ENCODE measurements around the gene ERCC6. TPM values are rescaled to one million over a fixed set of nuclear protein-coding genes. Genes with fewer than 3 reads are reported as not detected.

Gene ERCC6
- total RNA-seq (2014; rRNA removed; shearing (Covaris generic)): 7.9 and 10.3 TPM in 2 replicates
- 5.4 and 72.2 TPM in 2 replicates for polyA plus RNA-seq (2014; cell fraction: nucleus; rRNA removed)

DNA sequence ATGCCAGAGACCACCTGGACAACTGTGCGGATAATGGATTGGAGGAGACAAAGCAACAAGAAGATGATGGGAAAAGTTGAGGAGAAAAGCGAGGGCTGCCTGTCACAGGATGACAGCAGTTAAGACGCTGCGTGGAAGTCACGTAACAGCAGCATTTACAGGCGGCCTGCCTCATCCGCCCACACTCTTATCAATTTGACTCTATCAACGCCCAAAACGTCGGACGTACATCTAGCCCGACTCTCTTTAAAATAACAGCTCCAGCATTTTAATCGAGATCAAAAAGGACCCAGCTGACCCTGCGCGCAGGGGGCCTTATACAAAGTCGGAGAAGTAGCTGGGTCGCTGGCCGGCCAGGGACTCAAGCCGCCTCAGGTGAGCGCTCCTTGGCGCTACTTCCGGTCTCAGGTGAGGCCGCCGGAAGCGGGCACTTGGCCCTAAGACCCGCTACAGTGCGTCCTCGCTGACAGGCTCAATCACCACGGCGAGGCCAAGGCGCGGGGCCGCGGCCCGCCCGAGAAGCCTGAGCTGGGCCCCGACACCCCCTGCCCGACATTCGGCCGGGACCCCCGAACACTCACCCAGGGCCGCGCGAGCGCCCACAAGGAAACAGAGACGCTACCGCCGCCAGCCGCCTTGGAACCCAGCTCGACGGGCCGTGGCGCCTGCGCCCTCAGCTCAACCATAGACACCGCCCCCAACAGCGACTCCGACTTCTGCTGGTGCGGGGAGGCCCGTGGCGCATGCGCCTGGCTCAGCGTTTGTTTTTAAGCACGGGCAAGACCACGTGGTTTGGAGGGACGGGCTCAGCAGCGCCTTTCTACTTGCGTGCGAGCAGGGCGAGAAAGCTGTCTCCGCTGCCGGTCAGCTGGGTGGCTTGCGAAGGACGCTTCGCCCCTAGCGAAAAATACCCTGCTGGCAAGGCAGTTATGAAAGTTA, at the start of gene ERCC6:
TSS of gene ERCC6 (minus strand) at position 741 of the 939 bp plus-strand sequence.
- peak; percentile 97 for DNase-seq (ENCODE audit: extremely low read depth, low read depth)

DNA sequence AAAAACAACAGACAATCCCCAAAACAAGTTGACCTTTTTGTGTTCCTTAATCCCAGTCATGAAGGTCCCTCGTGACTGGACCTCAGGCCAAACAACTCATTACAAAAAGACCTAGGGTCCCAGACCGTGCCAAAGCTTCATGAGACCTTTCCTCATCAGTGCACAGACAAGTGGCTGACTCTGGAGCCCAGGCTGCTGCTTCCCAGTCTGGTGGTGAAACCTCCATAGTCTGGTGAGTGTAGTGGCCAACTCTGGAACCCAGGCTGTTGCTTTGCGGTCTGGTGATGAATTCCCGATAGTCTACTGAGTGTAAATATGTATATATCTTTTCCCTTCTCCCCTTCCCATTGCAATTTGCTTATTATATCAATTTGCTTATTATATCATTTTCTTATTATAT, 49.1 kb upstream of the ERCC6 start:
- DNase-seq (ENCODE audit: extremely low read depth, low read depth): no peak

DNA sequence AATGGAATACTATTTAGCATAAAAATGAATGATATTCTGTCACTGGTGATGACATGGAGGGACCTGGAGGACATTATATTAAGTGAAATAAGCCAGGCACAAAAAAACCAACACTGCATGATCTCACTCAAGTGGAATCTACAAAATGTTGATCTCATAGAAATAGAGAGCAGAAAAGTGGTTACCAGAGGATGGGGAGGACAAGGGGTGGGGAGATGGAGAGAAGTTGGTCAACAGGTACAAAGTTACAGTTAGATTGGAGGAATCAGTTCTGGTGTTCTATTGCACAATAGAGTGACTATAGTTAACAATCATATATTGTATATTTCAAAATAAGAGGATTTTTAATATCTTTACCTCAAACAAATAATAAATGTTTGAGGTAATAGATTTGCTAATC, 46.5 kb upstream of the ERCC6 start:
- DNase-seq (ENCODE audit: extremely low read depth, low read depth): no peak

DNA sequence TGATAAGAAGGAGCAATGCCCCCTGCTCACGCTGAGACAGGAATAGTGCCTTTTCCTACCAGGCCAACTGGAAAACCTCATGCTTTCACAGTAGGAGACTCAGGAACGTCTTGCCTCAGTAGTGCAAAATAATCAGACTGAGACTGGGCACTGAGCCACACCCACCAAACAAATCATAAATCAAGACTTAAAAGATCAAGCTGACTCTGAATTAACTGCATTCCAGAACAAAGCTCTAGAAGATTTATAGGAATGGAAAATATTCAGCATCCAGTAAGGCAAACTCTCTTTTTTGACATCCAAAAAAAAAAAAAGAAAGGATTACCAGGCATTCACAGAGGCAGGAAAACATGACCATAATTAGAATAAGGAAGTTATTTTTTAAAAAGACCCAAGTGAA, 40.7 kb upstream of the ERCC6 start:
- no peak for DNase-seq (ENCODE audit: extremely low read depth, low read depth)

DNA sequence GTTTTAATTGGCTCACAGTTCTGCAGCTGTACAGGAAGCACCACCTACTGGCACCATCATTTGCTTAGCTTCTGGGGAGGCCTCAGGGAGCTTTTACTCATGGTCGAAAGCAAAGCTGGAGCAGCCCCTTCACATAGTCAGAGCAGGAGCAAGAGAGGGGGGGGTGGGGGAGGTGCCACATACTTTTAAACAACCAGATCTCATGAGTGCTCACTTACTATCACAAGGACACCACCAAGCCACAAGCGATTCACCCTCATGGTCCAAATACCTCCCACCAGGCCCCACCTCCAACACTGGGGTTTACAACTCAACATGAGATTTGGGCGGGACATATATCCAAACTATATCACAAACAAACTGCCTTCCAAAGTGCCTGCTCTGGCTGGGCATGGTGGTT, 39.5 kb upstream of the ERCC6 start:
- no peak for DNase-seq (ENCODE audit: extremely low read depth, low read depth)

DNA sequence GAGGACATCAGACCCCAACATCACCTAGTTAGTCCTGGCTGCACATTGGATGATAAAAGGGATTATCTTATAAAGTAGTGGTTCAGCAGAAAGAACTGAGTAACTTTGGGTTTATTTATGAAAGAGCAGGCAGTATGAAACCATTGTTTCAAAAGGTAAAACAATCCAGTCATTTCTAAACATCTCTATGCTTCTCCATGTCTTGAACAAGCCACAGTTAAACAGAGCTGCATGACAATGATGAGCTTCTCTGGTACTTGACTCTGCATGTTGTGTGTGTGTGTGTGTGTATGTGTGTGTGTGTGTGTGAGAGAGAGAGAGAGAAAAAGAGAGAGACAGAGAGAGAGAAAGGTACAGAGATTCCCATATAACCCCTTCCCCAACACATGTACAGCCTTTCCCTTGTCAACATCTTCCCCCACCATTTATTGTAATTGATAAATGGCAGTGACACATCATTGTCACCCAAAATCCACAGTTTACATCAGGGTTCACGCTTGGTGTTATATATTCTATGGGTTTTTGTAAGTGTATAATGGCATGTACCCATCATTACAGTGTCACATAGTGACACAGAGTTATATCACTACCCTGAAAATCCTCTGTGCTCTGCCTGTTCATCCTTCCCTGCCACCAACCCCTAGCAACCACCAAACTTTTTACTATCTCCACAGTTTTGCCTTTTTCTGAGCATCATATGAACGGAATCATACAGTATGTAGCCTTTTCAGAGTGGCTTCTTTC, 38.4 kb upstream of the ERCC6 start:
- no peak for DNase-seq (ENCODE audit: extremely low read depth, low read depth)

DNA sequence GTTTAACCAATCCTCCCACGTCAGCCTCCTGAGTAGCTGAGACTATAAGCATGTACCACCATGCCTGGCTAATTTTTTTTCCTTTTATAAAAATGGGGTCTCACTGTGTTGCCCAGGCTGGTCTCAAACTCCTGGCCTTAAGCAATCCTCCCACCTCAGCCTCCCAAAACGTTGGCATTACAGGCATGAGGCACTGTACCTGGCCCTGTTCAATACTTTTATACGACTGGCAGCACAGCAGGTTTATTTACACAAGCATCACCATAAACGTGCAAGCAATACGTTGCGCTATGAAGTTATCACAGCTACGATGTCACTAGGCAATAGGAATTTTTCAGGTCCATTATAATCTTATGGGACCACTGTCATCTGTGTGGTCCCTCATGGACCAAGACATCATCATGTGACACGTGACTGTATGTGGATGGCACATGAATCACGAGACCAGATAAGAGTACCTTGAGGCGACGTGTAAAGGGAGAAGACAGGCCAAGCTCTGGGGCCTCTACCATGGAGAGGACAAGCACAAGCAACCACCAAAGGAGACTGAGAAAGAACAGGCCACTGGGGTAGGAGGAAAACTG, 36.7 kb upstream of the ERCC6 start:
- no peak for DNase-seq (ENCODE audit: extremely low read depth, low read depth)

DNA sequence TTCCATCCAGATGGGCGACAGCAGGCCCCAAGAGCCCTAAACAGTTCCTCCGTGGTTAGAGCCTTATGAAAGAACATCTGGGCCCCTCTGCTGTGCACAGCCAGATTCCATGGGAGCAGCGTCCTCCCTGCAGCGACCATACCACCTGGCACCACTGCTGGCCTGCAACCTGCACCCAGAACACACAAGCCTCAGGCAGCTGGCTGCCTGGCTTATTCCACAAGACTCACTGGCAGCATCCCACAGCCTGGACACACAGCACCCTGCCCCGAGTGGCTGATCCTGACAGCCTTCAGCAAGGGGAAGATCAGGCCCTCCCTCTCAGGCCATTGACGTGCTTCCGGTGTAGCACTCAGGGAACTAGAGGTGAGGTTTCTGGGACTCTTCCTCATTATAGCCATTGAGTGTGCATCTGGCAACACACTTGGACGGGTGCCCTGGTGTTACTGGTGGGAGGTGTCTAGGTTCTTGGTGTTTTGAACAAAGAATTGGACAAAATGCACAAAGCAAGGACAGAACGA, 33.7 kb upstream of the ERCC6 start:
- no peak for DNase-seq (ENCODE audit: extremely low read depth, low read depth)

DNA sequence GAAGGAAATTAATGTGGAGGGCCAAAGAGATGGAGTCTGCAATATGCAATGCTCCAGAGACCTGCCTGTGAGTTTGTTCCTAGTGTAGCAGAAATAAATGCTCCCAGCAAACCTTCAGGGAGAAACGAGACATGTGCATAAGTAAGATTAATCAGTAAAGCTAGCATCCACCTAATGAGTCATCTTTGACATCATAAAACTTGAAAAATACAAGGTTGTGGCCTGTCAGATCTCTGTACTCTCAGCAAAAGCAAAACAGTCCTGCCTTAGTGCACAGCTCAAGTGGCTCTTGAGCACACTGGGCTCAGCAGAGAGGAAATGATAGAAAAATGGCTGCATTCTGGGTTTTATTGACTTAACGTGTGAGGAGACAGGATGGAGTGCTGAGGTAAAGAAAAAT, 32.5 kb upstream of the ERCC6 start:
- no peak for DNase-seq (ENCODE audit: extremely low read depth, low read depth)

DNA sequence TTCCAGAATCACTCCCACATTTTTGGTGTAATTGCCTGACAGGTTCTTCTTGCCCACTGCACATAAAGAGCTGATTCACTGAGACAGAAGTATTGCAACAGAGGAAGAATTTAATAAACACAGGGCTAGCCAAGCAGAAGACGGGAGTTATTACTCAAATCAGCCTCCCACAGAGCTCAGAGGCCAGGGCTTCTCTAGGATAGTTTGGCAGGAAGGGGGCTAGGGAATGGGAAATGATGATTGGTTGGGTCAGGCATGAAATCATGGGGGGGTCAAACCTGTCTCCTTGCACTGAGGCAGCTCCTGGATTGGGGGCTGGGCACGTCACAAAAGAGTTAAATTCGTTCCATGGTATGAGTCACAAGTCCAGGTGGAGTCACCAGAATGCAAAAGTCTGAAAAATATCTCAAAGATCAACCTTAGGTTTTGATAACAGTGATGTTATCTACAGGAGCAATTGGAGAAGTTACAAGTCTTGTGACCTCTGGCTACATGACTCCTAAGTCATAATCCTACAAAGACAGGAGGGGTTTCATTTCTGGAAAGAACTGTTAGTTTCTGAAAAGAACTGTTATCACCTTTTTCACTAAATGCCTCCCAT, 30.2 kb upstream of the ERCC6 start:
- no peak for DNase-seq (ENCODE audit: extremely low read depth, low read depth)

DNA sequence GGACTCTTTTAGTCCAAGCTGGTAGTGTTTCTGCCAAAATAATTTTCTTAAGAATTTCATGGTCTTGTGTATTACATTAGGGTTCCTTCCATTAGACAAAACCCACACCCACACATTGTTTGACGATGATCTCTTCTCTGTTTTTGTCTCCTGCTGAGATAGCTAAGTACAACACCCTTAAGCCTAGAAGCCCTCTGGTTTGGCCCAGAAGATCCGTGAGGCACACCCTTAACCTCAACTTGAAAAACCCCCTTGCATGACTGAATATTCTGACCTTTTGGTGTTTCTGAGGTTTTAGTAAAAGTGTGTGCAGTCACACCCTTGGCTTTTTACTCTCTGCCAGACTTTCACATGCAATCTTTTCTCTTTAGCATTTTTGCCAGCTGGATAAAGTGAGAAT, 29.3 kb upstream of the ERCC6 start:
- DNase-seq (ENCODE audit: extremely low read depth, low read depth): no peak

DNA sequence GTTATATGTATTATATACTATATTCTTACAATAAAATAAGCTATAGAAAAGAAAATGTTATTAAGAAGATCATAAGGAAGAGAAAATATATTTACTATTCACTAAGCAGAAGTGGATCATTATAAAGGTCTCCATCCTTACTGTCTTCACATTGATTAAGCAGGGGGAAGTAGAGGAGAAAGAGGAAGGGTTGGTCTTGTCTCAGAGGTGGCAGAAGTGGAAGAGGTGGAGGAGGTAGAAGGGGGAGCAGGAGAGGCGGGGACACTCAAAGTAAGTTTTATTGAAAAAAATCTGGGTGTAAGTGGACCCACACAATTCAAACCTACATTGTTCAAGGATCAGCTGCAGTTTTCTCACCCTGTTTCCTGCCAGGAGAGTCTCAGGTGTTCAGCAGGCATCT, 28.9 kb upstream of the ERCC6 start:
- DNase-seq (ENCODE audit: extremely low read depth, low read depth): no peak

DNA sequence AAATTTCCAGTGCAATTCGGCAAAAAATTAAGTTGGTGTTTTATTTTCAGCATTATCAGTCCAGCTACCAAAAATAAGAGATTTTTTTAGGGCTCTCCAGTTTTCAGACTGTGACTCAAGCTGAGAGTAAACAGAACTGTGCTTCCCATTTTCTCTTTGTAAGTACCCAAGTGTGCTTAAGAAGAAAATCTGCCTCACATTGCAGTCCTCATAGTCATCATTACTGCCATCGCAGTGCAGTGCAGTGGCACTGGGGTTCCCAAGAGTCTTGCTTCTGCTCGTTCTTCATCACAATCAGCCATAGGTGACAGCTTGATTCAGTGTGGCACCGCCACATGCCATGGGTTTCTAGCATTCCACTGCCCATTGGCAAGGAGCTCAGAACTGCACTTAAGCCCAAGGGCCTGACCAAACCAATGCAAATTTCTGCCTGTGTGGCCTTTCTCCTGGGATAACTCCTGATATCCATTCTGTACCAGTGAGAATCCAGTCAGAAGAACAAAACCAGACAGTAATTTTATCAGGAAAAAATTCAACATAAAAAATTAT, 25.6 kb upstream of the ERCC6 start:
- DNase-seq (ENCODE audit: extremely low read depth, low read depth): no peak

DNA sequence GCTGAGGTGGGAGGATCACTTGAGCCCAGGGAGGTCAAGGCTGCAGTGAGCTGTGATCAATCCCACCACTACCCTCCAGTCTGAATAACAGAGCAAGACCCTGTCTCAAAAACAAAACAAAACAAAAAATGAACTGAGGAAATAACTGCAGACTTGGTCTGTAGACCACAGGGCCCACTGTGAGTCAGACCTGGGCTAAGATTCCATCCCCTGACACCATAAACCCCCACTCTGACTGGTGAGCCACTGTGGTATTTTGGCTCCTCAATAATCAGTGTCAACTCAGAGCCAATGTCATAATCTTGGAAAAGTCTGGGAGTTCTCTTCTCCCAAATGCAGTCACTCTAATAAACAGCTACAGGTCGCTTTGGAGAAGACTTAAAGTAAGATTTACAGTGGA, 24.0 kb upstream of the ERCC6 start:
- DNase-seq (ENCODE audit: extremely low read depth, low read depth): no peak

DNA sequence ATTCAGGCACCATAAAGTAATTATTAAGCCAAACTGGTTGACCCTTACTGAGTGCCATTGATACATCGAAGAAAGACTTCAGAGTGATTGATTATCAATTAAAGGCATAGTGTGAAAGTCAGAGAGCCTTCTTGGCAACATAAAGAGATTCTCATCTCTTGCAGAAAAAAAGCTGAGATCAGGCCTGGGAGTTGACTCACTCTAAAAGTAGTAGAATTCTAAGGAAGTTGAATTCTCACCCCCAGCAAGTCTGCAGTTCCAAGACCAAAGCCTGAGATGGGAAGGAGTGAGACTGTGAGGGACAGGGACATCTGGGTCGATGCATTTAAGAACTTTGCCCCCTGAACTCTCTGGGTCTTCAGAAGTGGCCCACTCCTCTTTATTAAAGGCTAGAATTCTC, 21.6 kb upstream of the ERCC6 start:
- no peak for DNase-seq (ENCODE audit: extremely low read depth, low read depth)

DNA sequence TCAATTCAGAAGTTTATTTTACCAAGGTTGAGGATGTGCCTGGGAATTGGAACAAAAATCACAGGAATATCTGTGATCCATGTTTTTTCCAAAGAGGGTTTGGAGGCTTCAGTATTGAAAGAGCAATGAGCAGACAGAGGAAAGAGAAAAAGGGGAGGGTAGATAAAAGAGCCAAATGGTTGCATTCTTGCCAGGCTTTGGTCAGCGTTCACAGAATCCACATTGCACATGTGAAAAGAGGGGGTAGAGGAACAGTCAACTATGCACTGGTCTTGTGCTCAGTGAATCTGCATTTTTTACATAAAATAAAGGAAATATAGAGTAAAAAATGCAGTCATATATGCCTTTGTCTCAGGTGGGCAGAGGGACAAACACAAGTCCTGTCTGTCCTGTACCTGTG, 20.6 kb upstream of the ERCC6 start:
- DNase-seq (ENCODE audit: extremely low read depth, low read depth): no peak

DNA sequence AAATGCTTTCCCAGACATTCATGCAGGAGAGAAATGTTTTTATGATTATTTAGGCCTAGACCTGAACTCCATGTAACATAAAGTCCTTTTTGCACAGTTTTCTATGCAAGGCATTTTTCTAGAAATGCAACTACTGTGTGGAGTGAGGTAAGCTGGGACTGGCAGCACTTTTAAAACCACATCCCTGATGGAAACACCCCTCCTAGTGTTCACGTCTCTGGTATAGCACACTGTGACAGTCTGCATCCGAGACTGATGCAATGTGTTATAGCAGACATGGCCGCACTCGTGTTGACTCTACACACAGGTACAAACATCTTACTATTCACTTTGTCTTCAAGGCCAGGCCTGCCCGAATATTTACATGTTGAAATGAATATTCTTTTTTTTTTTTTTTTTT, 19.3 kb upstream of the ERCC6 start:
- no peak for DNase-seq (ENCODE audit: extremely low read depth, low read depth)

DNA sequence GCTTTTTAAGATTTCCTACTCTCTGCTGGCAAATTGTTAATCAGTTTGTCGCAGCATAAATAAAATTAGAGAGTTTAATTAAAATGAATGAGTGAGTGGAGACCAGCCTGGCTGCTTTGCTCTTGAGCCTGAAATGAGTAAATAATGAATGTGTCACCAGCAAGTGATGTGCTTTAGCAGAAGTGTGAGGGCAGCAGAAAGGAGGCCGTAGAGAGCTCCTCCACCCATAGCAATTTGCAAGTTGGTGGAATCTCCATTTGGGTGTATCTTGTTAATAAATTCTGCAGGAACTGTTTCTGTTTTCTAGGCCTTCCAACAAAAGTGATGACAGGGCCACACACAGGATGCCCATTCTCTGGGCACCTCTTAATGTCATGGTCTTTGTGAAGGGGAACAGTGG, 18.8 kb upstream of the ERCC6 start:
- DNase-seq (ENCODE audit: extremely low read depth, low read depth): no peak

DNA sequence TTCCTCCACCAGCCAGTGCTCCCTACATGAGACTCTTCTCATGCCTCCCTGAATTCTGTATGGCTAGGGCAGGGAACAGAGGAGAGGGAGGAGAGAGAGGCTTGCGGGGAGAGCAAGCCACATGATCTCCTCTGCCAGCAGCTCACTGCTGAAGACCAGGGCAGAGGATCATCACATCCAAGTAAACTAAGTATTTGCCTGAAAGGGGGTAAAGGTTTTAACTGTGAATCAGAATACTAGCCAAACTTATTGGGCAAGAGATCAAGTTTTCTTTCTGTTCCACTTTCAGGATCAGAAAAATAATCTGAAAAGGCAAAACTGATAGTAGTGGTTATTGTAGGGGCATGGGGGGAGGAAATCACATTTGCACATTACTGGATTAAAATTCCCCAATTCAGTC, 17.8 kb upstream of the ERCC6 start:
- DNase-seq (ENCODE audit: extremely low read depth, low read depth): no peak

DNA sequence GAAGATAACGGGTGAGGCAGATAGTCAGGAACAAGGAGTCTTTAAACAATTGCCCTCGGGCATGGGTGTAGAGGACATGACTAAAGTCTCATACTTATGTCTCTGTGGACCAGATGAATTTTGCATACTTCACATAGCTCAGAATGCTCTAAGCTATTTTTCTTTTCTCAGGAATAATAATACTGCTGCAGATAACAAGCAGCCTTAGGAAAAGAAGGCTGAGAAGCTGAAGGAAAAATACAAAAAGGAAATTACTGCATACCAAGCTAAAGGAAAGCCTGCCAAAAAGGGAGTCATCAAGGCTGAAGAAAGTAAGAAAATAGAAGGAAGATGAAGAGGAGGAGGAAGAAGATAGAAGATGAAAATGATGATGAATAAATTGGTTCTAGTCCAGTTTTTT, 13.4 kb upstream of the ERCC6 start:
- DNase-seq (ENCODE audit: extremely low read depth, low read depth): peak; percentile 85

DNA sequence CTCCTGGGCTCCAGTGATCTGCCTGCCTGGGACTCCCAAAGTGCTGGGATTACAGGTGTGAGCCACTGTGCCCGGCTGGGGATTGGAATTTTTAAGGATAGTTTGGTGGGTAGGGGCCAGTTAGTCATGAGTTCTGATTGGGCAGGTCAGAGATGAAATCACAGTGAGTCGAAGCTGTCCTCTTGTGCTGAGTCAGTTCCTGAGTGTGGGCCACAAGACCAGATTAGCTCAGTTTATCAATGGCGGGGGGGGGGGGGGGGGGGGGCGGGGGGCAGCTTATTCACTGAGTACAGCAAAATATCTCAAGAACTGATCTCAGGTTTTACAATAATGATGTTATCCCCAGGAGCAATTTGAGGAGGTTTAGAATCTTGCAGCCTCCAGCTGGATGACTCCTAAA, 11.6 kb upstream of the ERCC6 start:
- no peak for DNase-seq (ENCODE audit: extremely low read depth, low read depth)
